Effector memory CD8-positive, alpha-beta T cell (primary cell): ENCODE results near the gene ASB6.
"Not testable (repeated sequence)": the region's sequence is repeated elsewhere in the genome, so short reads cannot be mapped to it uniquely, and the experiment has no call there.

Source experiments
- ATAC-seq: fragments of 150-1000 bp; cut with Tn5 transposase; replicated peaks from 2 replicates; pipeline ENCODE4 v1.10.0; 2021; ENCODE audit warnings: mild to moderate bottlenecking, moderate library complexity
- DNase-seq, 3 experiments: peaks; one replicate each; pipeline ENCODE4 v3.0.0; 2021
- H3K27ac Mint-ChIP-seq, 2 donors: one replicate each; pipeline ENCODE4 v1.8.0; 2022; ENCODE audit warnings: mild to moderate bottlenecking in 2 of 2, mixed read lengths in 2 of 2, moderate library complexity in 2 of 2
- H3K27me3 Mint-ChIP-seq, 2 donors: one replicate each; pipeline ENCODE4 v1.8.0; 2022; ENCODE audit warnings: mixed read lengths in 2 of 2
- H3K36me3 Mint-ChIP-seq: one replicate; pipeline ENCODE4 v1.8.0; 2022; ENCODE audit warnings: mild to moderate bottlenecking, moderate library complexity, mixed read lengths; ENCODE audit not compliant: insufficient read depth
- H3K4me1 Mint-ChIP-seq, 2 donors: one replicate each; pipeline ENCODE4 v1.8.0; 2022; ENCODE audit warnings: low read depth in 2 of 2, mixed read lengths in 2 of 2
- H3K4me3 Mint-ChIP-seq, 2 donors: one replicate each; pipeline ENCODE4 v1.8.0; 2022; ENCODE audit warnings: mild to moderate bottlenecking in 2 of 2, mixed read lengths in 2 of 2, moderate library complexity in 2 of 2
- H3K9me3 Mint-ChIP-seq, 2 donors: one replicate each; pipeline ENCODE4 v1.8.0; 2022; ENCODE audit warnings: mixed read lengths in 2 of 2

The ASB6 gene

GRCh38 chr9:129647635-129648034, 5.7 kb upstream of the ASB6 start:
- no peaks in the 10 kb centered on the region for H3K9me3 Mint-ChIP-seq
- no peaks in the 10 kb centered on the region for H3K4me1 Mint-ChIP-seq
- no peak overlapping the region for H3K27ac Mint-ChIP-seq
- no peak overlapping the region for H3K4me3 Mint-ChIP-seq
- DNase-seq (no peak), ATAC-seq (no peak)
- H3K36me3 Mint-ChIP-seq = peaks cover 4% of the 10 kb centered on the region
- H3K27me3 Mint-ChIP-seq = peaks cover 0 to 11% of the 10 kb centered on the region in 2 donors

- Mint-ChIP-seq H3K4me1 (peaks cover 0 to 1% of the 10 kb centered on the region in 2 donors), H3K9me3 (no peaks in the 10 kb centered on the region), H3K36me3 (peaks cover 13% of the 10 kb centered on the region), H3K4me3 (no peak overlapping the region), H3K27me3 (peaks cover 0 to 11% of the 10 kb centered on the region in 2 donors), H3K27ac (no peak overlapping the region)
- ATAC-seq (no peak), DNase-seq (no peak)
Observed at GRCh38 chr9:129646654-129647053, 4.7 kb upstream of the ASB6 start.

- DNase-seq (no peak), ATAC-seq (no peak)
- H3K27me3 Mint-ChIP-seq = peaks cover 0 to 11% of the 10 kb centered on the region in 2 donors
- H3K9me3 Mint-ChIP-seq = no peaks in the 10 kb centered on the region
- no peak overlapping the region for H3K4me3 Mint-ChIP-seq
- peaks cover 3 to 4% of the 10 kb centered on the region in 2 donors for H3K4me1 Mint-ChIP-seq
- peaks cover 15% of the 10 kb centered on the region for H3K36me3 Mint-ChIP-seq
- H3K27ac Mint-ChIP-seq = no peak overlapping the region
Observed at GRCh38 chr9:129646252-129646651, 4.3 kb upstream of the ASB6 start.

DNA sequence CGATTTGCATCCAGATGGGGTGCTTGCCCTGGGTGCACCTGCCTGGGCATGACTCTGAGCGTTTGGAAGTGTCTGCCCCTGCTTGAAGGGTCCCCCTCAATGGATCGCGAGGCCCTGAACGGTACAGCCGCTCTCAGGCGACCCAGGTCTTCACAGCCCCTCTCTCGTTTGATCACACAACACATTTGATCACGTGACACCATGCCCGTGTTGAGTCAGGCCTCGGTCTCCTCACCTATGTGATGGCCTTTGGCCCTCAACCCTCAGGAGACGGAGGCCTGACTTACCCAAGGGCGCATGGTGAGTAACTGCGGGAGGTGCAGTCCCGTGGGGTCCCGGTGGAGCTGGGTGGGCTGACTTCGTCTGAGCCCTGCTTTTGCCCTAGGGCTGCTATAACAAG, 3.0 kb upstream of the ASB6 start:
- Mint-ChIP-seq H3K27me3 (peaks cover 0 to 2% of the 10 kb centered on the region in 2 donors), H3K4me1 (peaks cover 9 to 11% of the 10 kb centered on the region in 2 donors), H3K36me3 (peaks cover 15% of the 10 kb centered on the region), H3K9me3 (no peaks in the 10 kb centered on the region), H3K27ac (no peak overlapping the region), H3K4me3 (no peak overlapping the region)
- no peak for DNase-seq
- ATAC-seq = no peak

GRCh38 chr9:129644365-129644764, 2.4 kb upstream of the ASB6 start:
- Mint-ChIP-seq H3K27me3 (no peaks in the 10 kb centered on the region), H3K4me1 (peaks cover 11 to 12% of the 10 kb centered on the region in 2 donors), H3K27ac (no peak overlapping the region), H3K9me3 (no peaks in the 10 kb centered on the region), H3K36me3 (peaks cover 15% of the 10 kb centered on the region), H3K4me3 (no peak overlapping the region)
- ATAC-seq (no peak), DNase-seq (no peak)

GRCh38 chr9:129643706-129644105, 1.8 kb upstream of the ASB6 start:
- Mint-ChIP-seq H3K4me1 (peaks cover 11 to 12% of the 10 kb centered on the region in 2 donors), H3K9me3 (no peaks in the 10 kb centered on the region), H3K36me3 (peaks cover 15% of the 10 kb centered on the region), H3K27ac (peak overlapping the region in 1 of 2 donors; percentile 91), H3K4me3 (peak overlapping the region; percentile 40 to 84), H3K27me3 (no peaks in the 10 kb centered on the region)
- ATAC-seq (no peak), DNase-seq (no peak)

- Mint-ChIP-seq H3K27me3 (no peaks in the 10 kb centered on the region), H3K36me3 (peaks cover 40% of the 10 kb centered on the region), H3K4me1 (peaks cover 12 to 16% of the 10 kb centered on the region in 2 donors), H3K27ac (peak overlapping the region; percentile 91 to 94), H3K4me3 (peak overlapping the region; percentile 82 to 84), H3K9me3 (no peaks in the 10 kb centered on the region)
- no peak for DNase-seq
- peak; percentile 58 for ATAC-seq
Observed at GRCh38 chr9:129640871-129641749, 841 bp downstream of the ASB6 start.

DNA sequence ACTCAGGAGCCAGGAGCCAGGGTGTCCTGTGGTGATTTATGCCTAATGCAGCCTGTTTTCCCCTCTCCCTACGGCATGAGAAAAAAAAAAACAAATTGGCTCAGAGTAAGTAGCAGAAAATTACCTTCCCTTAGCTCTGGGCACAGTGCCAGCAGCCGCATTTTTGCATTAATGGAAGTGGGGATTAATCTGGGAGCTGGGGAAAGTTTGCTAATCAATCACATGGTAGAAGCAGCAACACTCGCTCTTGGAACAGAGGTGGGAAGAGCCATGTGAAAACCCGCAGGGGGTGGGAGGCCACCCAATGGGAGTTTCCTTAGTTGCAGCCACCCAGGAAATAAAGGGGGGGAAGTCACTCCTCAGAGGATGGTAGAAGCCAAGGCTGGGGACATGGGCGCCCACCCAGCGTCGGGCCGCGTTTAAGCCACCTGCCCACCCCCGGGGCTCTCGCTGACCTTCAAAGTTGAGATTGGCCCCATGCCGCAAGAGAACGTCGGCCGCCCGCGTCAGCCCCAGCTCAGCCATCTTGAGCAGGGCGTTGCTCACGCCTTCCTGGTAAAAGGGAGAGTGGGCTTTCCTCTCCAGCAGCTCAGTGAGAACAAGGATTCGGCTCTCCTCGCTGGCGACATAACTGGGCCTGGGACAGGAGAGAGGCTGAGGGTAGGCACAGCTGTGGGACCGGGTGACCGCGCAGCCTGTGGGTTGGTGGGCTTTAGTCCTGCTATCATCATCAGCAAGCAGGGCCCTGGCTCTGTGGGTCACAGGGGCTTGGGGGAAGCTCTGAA, 1.7 kb downstream of the ASB6 start:
- ATAC-seq (no peak), DNase-seq (no peak)
- Mint-ChIP-seq H3K27me3 (no peaks in the 10 kb centered on the region), H3K9me3 (no peaks in the 10 kb centered on the region), H3K36me3 (peaks cover 48% of the 10 kb centered on the region), H3K27ac (peak overlapping the region; percentile 25 to 91), H3K4me3 (peak overlapping the region; percentile 82 to 84), H3K4me1 (peaks cover 12 to 16% of the 10 kb centered on the region in 2 donors)

DNA sequence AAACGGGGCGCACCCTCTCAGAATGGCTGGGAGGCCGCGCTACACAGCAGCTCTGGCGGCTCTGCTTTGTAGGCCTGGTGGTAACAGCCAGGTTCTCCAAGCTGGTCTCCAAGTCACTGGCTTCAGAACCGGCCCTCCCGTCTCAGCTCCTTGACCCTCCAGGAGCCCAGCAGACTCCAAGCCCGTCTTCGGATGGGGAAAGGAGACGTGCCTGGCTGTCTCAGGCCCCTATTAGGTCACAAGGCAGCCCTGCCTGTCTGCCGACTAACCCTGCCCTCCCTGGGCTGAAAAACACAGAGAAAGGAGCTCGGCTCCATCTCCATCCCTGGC, 2.2 kb downstream of the ASB6 start:
- ATAC-seq = no peak
- peak overlapping the region; percentile 82 to 84 for H3K4me3 Mint-ChIP-seq
- peaks cover 54% of the 10 kb centered on the region for H3K36me3 Mint-ChIP-seq
- H3K4me1 Mint-ChIP-seq = peaks cover 12 to 16% of the 10 kb centered on the region in 2 donors
- no peak for DNase-seq
- H3K27me3 Mint-ChIP-seq = no peaks in the 10 kb centered on the region
- H3K9me3 Mint-ChIP-seq = no peaks in the 10 kb centered on the region
- peak overlapping the region in 1 of 2 donors; percentile 55 for H3K27ac Mint-ChIP-seq

GRCh38 chr9:129639034-129639630, 2.8 kb downstream of the ASB6 start:
- ATAC-seq (no peak), DNase-seq (no peak)
- no peak overlapping the region for H3K4me3 Mint-ChIP-seq
- H3K27ac Mint-ChIP-seq = peak overlapping the region in 1 of 2 donors; percentile 55
- H3K9me3 Mint-ChIP-seq = no peaks in the 10 kb centered on the region
- peaks cover 12 to 16% of the 10 kb centered on the region in 2 donors for H3K4me1 Mint-ChIP-seq
- peaks cover 60% of the 10 kb centered on the region for H3K36me3 Mint-ChIP-seq
- no peaks in the 10 kb centered on the region for H3K27me3 Mint-ChIP-seq

DNA sequence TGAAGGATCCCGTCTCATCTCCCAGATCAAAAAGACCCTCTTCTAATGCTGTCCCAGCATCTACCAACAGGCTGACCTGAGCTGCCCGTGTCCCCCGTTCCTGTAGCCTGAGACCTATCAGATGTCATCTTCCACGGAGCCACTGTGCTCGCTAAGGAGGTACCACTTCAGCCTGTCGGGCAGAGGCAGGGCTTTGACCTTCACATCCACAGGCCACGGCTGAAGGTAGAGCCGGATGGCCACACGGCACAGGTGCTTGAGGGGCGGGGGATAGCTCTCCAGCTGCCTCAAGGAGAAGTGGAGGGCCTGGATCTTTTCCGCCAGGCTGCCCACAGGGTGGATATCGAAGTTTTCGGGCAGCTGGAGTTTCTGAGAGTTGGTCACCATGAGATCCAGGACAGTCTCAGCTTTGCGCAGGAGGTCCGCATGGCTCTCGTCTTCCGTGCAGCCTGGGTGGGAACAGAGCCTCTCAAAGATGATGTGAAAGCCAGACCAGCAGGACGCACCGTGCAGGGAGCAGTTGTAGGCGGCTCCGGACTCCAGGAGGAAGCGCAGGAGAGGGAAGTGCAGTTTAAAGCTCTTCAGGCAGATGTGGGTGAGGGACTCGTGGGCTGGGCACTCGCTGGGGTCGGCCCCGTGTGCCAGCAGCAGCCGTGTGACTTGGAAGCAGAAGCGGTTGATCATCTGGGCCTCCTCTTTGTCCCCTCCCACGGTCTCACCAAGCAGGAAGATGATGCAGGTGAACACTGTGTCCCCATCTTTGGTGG, 4.1 kb downstream of the ASB6 start:
- no peaks in the 10 kb centered on the region for H3K9me3 Mint-ChIP-seq
- ATAC-seq (no peak), DNase-seq (no peak)
- H3K36me3 Mint-ChIP-seq = peaks cover 69% of the 10 kb centered on the region
- peak overlapping the region in 1 of 2 donors; percentile 42 for H3K4me3 Mint-ChIP-seq
- peak overlapping the region; percentile 38 to 83 for H3K27ac Mint-ChIP-seq
- H3K4me1 Mint-ChIP-seq = peaks cover 12 to 16% of the 10 kb centered on the region in 2 donors
- no peaks in the 10 kb centered on the region for H3K27me3 Mint-ChIP-seq

- no peak overlapping the region for H3K4me3 Mint-ChIP-seq
- peaks cover 15 to 16% of the 10 kb centered on the region in 2 donors for H3K4me1 Mint-ChIP-seq
- H3K9me3 Mint-ChIP-seq = no peaks in the 10 kb centered on the region
- no peaks in the 10 kb centered on the region for H3K27me3 Mint-ChIP-seq
- H3K36me3 Mint-ChIP-seq = peaks cover 62% of the 10 kb centered on the region
- ATAC-seq = no peak
- DNase-seq = no peak
- H3K27ac Mint-ChIP-seq = peak overlapping the region in 1 of 2 donors; percentile 38
Observed at GRCh38 chr9:129637102-129637501, 4.8 kb downstream of the ASB6 start.

GRCh38 chr9:129636343-129636742, 5.6 kb downstream of the ASB6 start:
- not testable (repeated sequence) for H3K9me3 Mint-ChIP-seq, H3K27ac Mint-ChIP-seq
- H3K36me3 Mint-ChIP-seq = peaks cover 64% of the 10 kb centered on the region

More at GRCh38 chr9:129636343-129636742, 5.6 kb downstream of the ASB6 start:
- ATAC-seq, DNase-seq, H3K27me3 Mint-ChIP-seq, H3K4me3 Mint-ChIP-seq: not testable (repeated sequence)
- peaks cover 18 to 21% of the 10 kb centered on the region in 2 donors for H3K4me1 Mint-ChIP-seq
